ENCODE data around the gene PDZD2. TPM values are rescaled to one million over a fixed set of nuclear protein-coding genes. Genes with fewer than 3 reads are reported as not detected.
A peak's percentile ranks its signal among the peaks of the same experiment; 100 is the strongest.

The PDZD2 gene
- total RNA-seq, 8 experiments from 2014 or later = 1.6 to 6.9 (median 3.2) TPM

DNA sequence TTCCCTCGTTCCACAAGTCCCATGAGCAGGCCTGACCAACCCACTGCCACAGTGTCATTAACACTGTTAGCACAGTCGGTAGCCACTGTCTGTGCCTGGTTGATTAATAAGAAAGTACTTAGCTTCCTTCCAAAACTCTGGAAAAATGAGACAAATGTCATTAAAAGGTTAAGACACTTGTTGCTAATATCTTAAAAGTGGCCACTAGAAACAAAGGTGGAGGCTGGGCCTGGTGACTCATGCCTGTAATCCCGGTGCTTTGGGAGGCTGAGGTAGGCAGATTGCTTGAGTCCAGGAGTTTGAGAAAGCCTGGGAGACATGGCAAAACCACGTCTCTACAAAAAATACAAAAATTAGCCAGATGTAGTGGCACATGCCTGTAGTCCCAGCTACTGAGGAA lies 194.0 kb downstream of the PDZD2 start:
- ATAC-seq (replicated peaks in 6 of 8) = no peak
- in situ Hi-C loops (cut with MboI; ENCODE audit: low pct_unique_long_range_greater_than_20kb in 2 of 9, low sequenced_read_pairs in 9 of 9, unreplicated experiment in 9 of 9) = loop anchor here in 1 of 9 experiments (25.0 kb wide), 1 partner anchor 229 kb away; no protein-coding TSS in a partner anchor
- Histone ChIP-seq H3K4me3 (no peak overlapping the region), H3K27ac (no peak overlapping the region), H3K4me1 (replicated peaks in 1 of 2) (no peaks in the 10 kb centered on the region)
- WGBS, 10 experiments = 0 to 80% (median 66%) methylated on average over 1 to 3 of the region's 4 CpGs; no CpG with 5 or more reads in 4 of the 10 experiments

DNA sequence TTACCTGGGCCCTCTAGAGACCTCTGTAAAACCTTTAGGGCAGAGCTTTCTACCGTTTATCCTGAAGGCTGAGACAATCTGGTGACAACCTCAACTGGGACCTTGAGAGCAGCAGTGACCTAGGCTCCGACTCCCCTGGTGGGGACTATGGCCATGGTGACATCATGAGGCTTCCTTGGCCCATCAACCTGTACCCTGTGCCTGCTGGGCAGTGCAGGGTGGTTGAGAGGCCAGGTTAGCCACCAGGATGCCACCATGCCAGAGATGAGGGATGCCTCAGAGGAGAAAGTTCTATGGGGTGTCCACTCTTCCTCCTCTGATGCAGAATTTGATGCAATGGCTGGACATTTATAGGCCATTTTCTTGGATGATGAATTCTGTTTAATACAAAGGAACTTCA lies 194.8 kb downstream of the PDZD2 start:
- no peaks in the 10 kb centered on the region for H3K4me1 ChIP-seq (replicated peaks in 1 of 2)
- no peak overlapping the region for H3K27ac ChIP-seq
- WGBS, 10 experiments = 0 to 100% (median 17%) methylated on average over 1 of the region's 2 CpGs; no CpG with 5 or more reads in 6 of the 10 experiments
- in situ Hi-C loops (cut with MboI; ENCODE audit: low pct_unique_long_range_greater_than_20kb in 2 of 9, low sequenced_read_pairs in 9 of 9, unreplicated experiment in 9 of 9) = loop anchor here in 1 of 9 experiments (25.0 kb wide), 1 partner anchor 229 kb away; no protein-coding TSS in a partner anchor
- H3K4me3 ChIP-seq = no peak overlapping the region
- ATAC-seq (replicated peaks in 6 of 8) = no peak

DNA sequence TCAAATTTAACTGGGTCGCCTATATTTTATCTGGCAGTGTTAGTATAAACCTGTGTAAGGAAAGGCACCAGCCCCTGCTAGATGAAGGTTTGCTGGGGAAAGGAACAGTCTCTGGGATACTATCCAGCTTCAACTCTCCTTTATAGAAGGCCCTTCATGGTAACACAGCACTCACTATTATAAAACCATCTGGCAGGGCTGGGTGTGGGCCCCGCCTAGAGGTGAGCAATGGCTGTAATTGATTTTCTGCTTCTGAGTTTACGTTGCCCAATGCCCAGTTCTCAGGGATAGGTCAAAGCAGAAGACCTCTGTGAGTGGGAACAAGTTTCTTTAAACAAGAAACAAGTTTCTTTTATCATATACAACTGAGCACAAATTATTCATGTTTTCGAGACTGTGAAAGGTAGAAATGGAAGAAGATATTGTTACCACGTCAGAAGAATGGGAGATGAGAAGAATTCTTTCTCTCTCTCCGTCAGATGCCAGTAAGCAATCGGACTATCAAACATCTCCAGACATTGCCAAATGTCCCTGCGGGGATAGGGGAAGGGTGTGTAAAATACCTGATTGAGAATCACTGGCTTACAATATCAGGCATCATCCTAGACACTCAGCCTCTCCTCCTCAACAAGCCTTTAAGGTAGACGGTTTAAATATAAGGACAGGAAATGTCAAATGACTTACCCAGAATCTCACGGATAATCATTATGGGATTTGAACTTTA lies 205.9 kb downstream of the PDZD2 start:
- no peak for ATAC-seq (replicated peaks in 6 of 8)
- no peaks in the 10 kb centered on the region for H3K4me1 ChIP-seq (replicated peaks in 1 of 2)
- no peak overlapping the region for H3K4me3 ChIP-seq
- no peak overlapping the region for H3K27ac ChIP-seq
- in situ Hi-C loops (cut with MboI; ENCODE audit: low pct_unique_long_range_greater_than_20kb in 2 of 9, low sequenced_read_pairs in 9 of 9, unreplicated experiment in 9 of 9) = loop anchor here in 1 of 9 experiments (25.0 kb wide), 1 partner anchor 218 kb away; no protein-coding TSS in a partner anchor
- 33 to 94% (median 68%) methylated on average over 3 to 9 of the region's 10 CpGs; no CpG with 5 or more reads in 2 of the 10 experiments for WGBS, 10 experiments

DNA sequence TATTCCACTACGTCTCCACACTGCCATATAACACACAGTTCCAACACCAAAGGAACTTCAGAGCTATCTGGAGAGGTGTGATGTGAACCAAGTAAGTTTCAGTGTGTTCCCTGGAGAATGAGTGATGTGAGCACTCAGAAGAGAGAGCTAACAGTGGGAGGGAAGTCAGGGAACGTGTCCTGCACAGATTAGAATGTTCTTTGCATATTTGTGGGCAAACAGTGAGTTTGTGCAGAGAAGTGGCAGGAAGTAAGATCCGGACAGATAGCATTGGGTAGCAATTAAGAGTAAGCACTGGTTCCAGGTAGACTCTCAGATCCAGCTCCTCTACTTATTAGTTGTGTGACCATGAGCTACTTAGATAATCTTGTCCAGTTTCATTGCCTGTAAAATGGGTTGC lies 206.4 kb downstream of the PDZD2 start:
- Histone ChIP-seq H3K4me3 (no peak overlapping the region), H3K27ac (no peak overlapping the region), H3K4me1 (replicated peaks in 1 of 2) (no peaks in the 10 kb centered on the region)
- in situ Hi-C loops (cut with MboI; ENCODE audit: low pct_unique_long_range_greater_than_20kb in 2 of 9, low sequenced_read_pairs in 9 of 9, unreplicated experiment in 9 of 9) = loop anchor here in 1 of 9 experiments (25.0 kb wide), 1 partner anchor 217 kb away; no protein-coding TSS in a partner anchor
- 40 to 100% (median 76%) methylated on average over 1 to 3 of the region's 3 CpGs; no CpG with 5 or more reads in 3 of the 10 experiments for WGBS, 10 experiments
- no peak for ATAC-seq (replicated peaks in 6 of 8)

DNA sequence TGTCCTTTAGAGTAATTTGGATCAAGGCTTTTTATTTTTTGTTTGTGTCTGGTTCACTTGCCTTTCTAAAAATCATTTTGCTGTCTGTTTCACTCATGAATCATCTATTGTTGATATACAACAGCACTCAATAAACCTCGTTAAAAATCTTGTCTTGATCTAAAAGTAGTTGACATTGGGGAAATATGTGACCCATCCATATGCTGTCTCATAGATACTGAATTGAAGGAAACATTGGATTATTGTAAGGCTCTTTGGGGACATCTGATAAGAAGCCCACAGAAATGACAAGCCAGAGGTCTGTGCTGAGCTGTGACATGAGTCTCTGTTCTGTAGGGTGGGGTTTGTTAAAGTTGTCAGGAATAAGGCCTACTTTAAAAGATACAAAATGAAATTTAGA lies 208.0 kb downstream of the PDZD2 start:
- in situ Hi-C loops (cut with MboI; ENCODE audit: low pct_unique_long_range_greater_than_20kb in 2 of 9, low sequenced_read_pairs in 9 of 9, unreplicated experiment in 9 of 9) = loop anchor here in 1 of 9 experiments (25.0 kb wide), 1 partner anchor 215 kb away; no protein-coding TSS in a partner anchor

DNA sequence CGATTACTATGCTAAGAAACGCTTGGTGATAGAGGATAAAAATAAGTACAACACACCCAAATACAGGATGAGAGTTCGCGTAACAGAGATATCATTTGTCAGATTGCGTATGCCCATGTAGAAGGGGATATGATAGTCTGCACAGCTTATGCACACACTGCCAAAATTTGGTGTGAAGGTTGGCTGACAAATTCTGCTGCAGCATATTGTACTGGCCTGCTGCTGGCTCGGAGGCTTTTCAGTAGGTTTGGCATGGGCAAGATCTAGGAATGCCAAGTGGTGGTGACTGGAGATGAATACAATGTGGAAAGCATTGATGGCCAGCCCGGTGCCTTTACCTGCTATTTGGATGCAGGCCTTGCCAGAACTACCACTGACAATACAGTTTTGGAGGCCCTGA lies 208.4 kb downstream of the PDZD2 start:
- H3K27ac ChIP-seq = no peak overlapping the region
- no peak for ATAC-seq (replicated peaks in 6 of 8)
- H3K4me3 ChIP-seq = no peak overlapping the region
- 17 to 100% (median 72%) methylated on average over 1 to 6 of the region's 7 CpGs; no CpG with 5 or more reads in 1 of the 10 experiments for WGBS, 10 experiments
- in situ Hi-C loops (cut with MboI; ENCODE audit: low pct_unique_long_range_greater_than_20kb in 2 of 9, low sequenced_read_pairs in 9 of 9, unreplicated experiment in 9 of 9) = loop anchor here in 1 of 9 experiments (25.0 kb wide), 1 partner anchor 215 kb away; no protein-coding TSS in a partner anchor
- no peaks in the 10 kb centered on the region for H3K4me1 ChIP-seq (replicated peaks in 1 of 2)

More for the DNA sequence above, 208.0 kb downstream of the PDZD2 start:
- Histone ChIP-seq H3K4me1 (replicated peaks in 1 of 2) (no peaks in the 10 kb centered on the region), H3K27ac (no peak overlapping the region), H3K4me3 (no peak overlapping the region)
- ATAC-seq (replicated peaks in 6 of 8) = no peak
- 0 to 86% (median 67%) methylated on average over 1 of the region's 1 CpG; no CpG with 5 or more reads in 1 of the 10 experiments for WGBS, 10 experiments

DNA sequence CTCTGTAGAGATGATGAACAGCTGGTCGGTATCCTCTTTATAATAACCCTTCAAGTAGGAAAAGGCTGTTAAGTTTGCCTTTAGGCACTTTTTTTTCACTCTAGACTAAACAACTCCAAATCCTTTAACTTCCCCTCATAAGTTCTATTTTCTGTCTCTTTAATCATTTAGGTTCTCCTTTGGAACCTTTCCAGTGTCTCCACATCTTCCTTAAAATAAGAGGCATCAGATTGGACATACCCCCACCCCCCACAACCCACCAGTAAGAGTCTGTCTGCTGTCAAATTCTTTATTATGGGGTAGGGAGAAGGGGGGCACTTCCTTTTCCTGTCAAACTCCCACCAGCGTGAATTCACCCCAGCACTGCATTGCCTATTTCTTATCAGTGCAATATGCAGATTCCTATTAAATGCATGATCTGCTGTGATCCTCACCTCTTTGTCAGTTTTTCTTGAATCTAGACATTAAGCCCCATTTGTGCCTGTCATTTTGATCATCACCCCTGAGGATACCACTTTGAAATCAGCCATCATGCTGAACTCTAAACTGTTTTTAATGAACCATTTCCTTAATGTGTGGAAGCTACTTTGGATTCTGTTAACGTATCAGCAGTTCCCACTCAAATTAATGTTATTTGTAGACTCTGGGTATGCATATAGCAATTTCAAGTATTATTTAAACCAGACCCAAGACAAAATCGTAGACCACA lies 212.2 kb downstream of the PDZD2 start:
- in situ Hi-C loops (cut with MboI; ENCODE audit: low pct_unique_long_range_greater_than_20kb in 2 of 9, low sequenced_read_pairs in 9 of 9, unreplicated experiment in 9 of 9) = no loop called here
- Histone ChIP-seq H3K27ac (no peak overlapping the region), H3K4me3 (no peak overlapping the region), H3K4me1 (replicated peaks in 1 of 2) (peaks cover 0 to 3% of the 10 kb centered on the region in 2 donors)
- no peak for ATAC-seq (replicated peaks in 6 of 8)
- 15 to 73% (median 64%) methylated on average over 1 to 4 of the region's 4 CpGs for WGBS, 10 experiments

DNA sequence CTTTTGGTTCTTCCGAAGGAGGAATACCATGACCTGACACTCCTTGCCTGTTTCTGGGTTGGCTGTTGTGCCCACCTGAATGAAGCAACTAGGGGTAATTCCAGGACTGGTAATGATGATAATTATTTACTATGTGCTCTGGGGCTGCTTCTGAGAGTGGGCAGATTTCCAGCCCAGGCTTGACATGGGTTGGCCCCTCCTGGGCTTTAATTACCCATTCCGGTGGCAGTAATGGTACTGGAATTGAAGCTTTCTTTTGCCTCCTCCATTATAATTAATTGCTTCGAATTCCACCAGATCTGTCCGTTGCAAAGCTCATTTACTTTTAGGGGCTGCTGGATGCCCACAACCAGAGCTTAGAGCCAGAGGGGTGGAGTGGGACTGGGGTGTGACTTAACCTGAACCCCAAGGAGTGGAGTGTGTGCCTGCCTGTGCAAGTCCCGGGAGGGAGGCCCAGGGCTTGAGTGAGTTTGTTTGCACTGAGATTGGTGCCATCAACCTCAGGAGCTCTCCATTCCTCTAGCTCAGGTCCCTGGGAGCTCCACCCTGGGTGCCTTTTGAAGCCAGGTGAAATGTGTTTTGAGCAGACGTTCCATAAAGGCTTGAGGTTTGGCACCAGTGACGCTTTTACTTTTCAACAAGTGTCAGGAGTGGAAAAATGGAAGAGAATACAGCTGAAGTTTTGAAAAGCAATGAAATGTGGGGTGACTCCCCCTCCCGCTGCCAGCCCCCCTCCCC lies 214.6 kb downstream of the PDZD2 start:
- ATAC-seq (replicated peaks in 6 of 8) = no peak
- in situ Hi-C loops (cut with MboI; ENCODE audit: low pct_unique_long_range_greater_than_20kb in 2 of 9, low sequenced_read_pairs in 9 of 9, unreplicated experiment in 9 of 9) = no loop called here
- Histone ChIP-seq H3K27ac (no peak overlapping the region), H3K4me3 (no peak overlapping the region), H3K4me1 (replicated peaks in 1 of 2) (peaks cover 0 to 3% of the 10 kb centered on the region in 2 donors)
- 40 to 100% (median 73%) methylated on average over 1 to 4 of the region's 8 CpGs; no CpG with 5 or more reads in 1 of the 10 experiments for WGBS, 10 experiments

DNA sequence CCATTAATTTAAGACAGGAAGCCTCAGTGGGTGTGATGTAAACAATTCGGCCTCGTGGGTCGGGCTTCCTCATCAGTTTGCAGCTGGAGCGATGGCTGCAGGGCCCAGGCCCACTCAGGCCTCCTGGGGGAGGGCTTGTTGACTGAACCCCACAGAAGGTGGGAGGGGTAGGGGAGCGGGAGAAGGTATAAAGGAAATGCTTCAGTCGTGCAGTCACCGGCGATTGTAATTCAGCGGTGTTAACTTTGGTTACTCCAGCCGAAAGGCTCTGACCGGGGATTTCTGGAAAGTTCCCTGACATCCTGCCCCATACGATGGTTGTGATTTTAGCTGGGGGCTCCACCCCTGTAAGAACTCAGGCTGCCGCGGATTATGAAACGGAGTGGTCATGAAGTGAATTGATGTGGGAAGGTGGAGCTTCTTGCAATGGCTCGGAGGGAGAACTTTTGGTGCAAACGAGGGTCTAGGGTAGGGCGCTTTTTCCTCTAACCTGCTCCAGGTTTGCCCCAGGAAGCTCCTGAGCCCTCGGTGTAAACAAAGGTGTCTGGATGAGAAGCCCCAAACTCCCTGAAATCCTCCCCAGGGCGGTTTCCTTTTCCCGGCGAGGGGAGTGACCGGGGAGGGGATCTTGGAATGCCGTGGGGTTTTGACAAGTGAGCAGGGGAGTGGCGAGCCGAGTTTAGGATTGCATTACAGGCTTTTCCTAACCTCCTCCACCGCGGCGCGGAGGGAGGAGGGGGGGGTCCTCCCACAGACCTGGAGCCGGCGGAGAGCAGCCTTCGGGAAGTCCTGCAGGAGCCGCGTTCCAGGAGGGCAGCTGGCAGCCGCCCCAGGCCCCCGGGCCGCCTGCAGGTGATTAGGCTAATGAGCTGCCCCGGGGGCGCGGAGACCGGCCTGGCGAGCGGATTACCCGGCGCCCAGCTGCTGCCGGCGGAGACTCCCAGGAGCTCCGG lies 215.5 kb downstream of the PDZD2 start:
- WGBS, 10 experiments = 0 to 13% (median 5%) methylated on average over 4 to 21 of the region's 49 CpGs; no CpG with 5 or more reads in 3 of the 10 experiments
- peaks cover 0 to 3% of the 10 kb centered on the region in 2 donors for H3K4me1 ChIP-seq (replicated peaks in 1 of 2)
- H3K4me3 ChIP-seq = peak overlapping the region; percentile 11 to 33 (median 20)
- ATAC-seq (replicated peaks in 6 of 8) = peak; percentile 59 to 87 (median 70)
- no peak overlapping the region for H3K27ac ChIP-seq
- in situ Hi-C loops (cut with MboI; ENCODE audit: low pct_unique_long_range_greater_than_20kb in 2 of 9, low sequenced_read_pairs in 9 of 9, unreplicated experiment in 9 of 9) = no loop called here

DNA sequence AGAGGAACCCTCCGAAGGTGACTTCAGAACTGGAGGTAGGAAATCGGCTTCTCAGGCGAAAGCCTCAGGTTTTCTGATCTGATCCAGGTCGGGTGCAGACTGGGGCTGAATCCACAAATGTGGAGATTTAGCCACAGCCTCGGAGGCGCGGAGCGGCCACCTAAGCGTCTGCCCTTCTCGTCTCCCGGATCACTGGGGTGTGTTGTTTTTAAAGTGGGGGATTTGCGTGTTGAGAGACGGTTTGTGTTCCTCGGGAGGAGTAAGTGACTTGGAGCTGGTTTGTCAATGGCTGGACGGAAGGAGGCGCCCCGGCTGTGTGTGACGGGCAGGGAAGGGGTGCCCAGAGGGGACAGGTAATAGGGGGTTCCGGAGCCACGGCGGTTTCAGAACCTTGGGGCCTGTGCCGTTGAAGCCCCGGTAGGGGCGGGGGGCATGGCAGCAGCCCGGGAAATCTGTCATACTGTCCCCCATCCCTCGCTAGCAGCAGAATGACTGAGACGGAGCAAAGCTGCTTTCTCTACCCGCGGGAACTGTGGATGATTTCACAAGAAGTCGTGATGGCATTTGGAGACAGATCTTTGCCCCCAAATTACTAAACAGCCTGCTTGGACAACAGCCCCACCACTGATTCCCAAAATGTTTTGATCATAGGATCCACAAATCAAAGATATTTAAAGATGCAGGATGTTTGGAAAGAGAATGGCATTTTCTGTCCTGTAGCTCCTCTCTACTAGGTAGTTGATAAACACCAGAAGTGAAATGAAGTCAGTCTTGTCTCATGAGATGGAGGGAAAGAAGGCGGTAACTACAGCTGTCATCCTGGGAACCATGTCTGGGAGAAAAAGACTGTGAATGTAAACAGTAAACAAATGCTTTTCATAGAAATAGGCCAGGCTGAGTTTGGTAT lies 216.5 kb downstream of the PDZD2 start:
- peaks cover 0 to 3% of the 10 kb centered on the region in 2 donors for H3K4me1 ChIP-seq (replicated peaks in 1 of 2)
- WGBS, 10 experiments = 0 to 100% (median 45%) methylated on average over 1 to 14 of the region's 31 CpGs; no CpG with 5 or more reads in 2 of the 10 experiments
- in situ Hi-C loops (cut with MboI; ENCODE audit: low pct_unique_long_range_greater_than_20kb in 2 of 9, low sequenced_read_pairs in 9 of 9, unreplicated experiment in 9 of 9) = no loop called here
- ATAC-seq (replicated peaks in 6 of 8) = peak in 7 of 8 experiments; percentile 46 to 66 (median 59)
- H3K27ac ChIP-seq = no peak overlapping the region
- H3K4me3 ChIP-seq = peak overlapping the region; percentile 11 to 33 (median 20)

DNA sequence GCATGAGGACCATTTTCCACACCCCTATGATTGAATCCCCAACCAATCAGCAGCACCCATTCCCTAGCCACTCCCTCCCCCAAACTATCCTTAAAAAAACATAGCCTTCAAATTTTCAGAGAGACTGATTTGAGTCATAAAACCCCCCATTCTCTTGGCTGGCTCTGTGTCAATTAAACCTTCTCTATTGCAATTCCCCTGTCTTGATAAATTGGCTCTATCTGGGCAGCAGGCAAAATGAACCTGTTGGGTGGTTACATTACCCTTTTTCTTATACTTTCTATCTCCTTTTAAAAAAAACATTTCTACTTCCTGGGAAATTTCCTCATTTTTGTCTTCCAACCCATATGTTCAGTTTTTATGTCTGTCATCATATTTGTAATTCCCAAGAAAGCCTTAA lies 220.2 kb downstream of the PDZD2 start:
- no peak overlapping the region for H3K4me3 ChIP-seq
- H3K27ac ChIP-seq = no peak overlapping the region
- peaks cover 0 to 3% of the 10 kb centered on the region in 2 donors for H3K4me1 ChIP-seq (replicated peaks in 1 of 2)
- in situ Hi-C loops (cut with MboI; ENCODE audit: low pct_unique_long_range_greater_than_20kb in 2 of 9, low sequenced_read_pairs in 9 of 9, unreplicated experiment in 9 of 9) = no loop called here
- no peak for ATAC-seq (replicated peaks in 6 of 8)

Measured in motor neuron (in vitro differentiated cells).